ENCODE results near the gene PDE2A. TPM values are rescaled to one million over a fixed set of nuclear protein-coding genes. Genes with fewer than 3 reads are reported as not detected.

Gene PDE2A
- total RNA-seq, 1 experiment from 2014 or later = 0.74 TPM

- Histone ChIP-seq H3K4me3 (ENCODE audit: low read depth in 2 of 2, low read length in 2 of 2) (no peak overlapping the region), H3K36me3 (ENCODE audit: control insufficient read depth, insufficient read depth, low read length) (no peaks in the 10 kb centered on the region), H3K27me3 (ENCODE audit: control insufficient read depth, insufficient read depth, low read length) (no peaks in the 10 kb centered on the region), H3K4me1 (ENCODE audit: control insufficient read depth, insufficient read depth, low read length) (no peaks in the 10 kb centered on the region), H3K27ac (ENCODE audit: low read length) (no peak overlapping the region), H3K9me3 (ENCODE audit: control insufficient read depth, insufficient read depth, low read depth, low read length) (no peaks in the 10 kb centered on the region)
- no peak for DNase-seq (ENCODE audit: low read depth, low spot score)
- ChIA-PET POLR2A (no interaction called here), CTCF (interaction anchor here (0.8 to 1.0 kb wide), 2 partner anchors 8 to 9 kb away, joined by 3 to 5 read pairs; no protein-coding TSS in a partner anchor)
- TF ChIP-seq POLR2AphosphoS5 (IDR thresholded peaks at IDR 0.05; ENCODE audit: low read depth, low read length) = no peak
- TF ChIP-seq REST (IDR thresholded peaks at IDR 0.05; ENCODE audit: insufficient read depth in 1 of 2, low read depth in 2 of 2, low read length in 1 of 2) = no peak
- TF ChIP-seq SIN3A (IDR thresholded peaks at IDR 0.05; ENCODE audit: borderline replicate concordance, insufficient read depth, low read depth, low read length) = no peak
- no peak for TF ChIP-seq CTCF (IDR thresholded peaks at IDR 0.05)
- no peak for TF ChIP-seq TCF7L2 (IDR thresholded peaks at IDR 0.05; ENCODE audit: low read depth, low read length)
- intact Hi-C loops (cut with micrococcal nuclease; ENCODE audit: unreplicated experiment) = no loop called here
- no peak for ATAC-seq
- no TSS peak for BruUV-seq (replicated peaks)
- in situ Hi-C loops (cut with HindIII; ENCODE audit: low pct_unique_long_range_greater_than_20kb, low sequenced_read_pairs) = no loop called here
These were observed 18.4 kb upstream of the PDE2A start for GRCh38 chr11:72692498-72693237.

GRCh38 chr11:72690166-72690565 is 15.9 kb upstream of the PDE2A start:
- CTCF ChIA-PET = no interaction called here
- Histone ChIP-seq H3K4me3 (ENCODE audit: low read depth in 2 of 2, low read length in 2 of 2) (no peak overlapping the region), H3K27ac (ENCODE audit: low read length) (no peak overlapping the region), H3K4me1 (ENCODE audit: control insufficient read depth, insufficient read depth, low read length) (no peaks in the 10 kb centered on the region), H3K27me3 (ENCODE audit: control insufficient read depth, insufficient read depth, low read length) (no peaks in the 10 kb centered on the region), H3K36me3 (ENCODE audit: control insufficient read depth, insufficient read depth, low read length) (no peaks in the 10 kb centered on the region), H3K9me3 (ENCODE audit: control insufficient read depth, insufficient read depth, low read depth, low read length) (no peaks in the 10 kb centered on the region)
- intact Hi-C loops (cut with micrococcal nuclease; ENCODE audit: unreplicated experiment) = no loop called here
- in situ Hi-C loops (cut with HindIII; ENCODE audit: low pct_unique_long_range_greater_than_20kb, low sequenced_read_pairs) = no loop called here
- ATAC-seq (no peak), DNase-seq (ENCODE audit: low read depth, low spot score) (no peak)
- POLR2A ChIA-PET = no interaction called here
- TF ChIP-seq POLR2AphosphoS5 (IDR thresholded peaks at IDR 0.05; ENCODE audit: low read depth, low read length) = no peak
- no peak for TF ChIP-seq TCF7L2 (IDR thresholded peaks at IDR 0.05; ENCODE audit: low read depth, low read length)
- no peak for TF ChIP-seq REST (IDR thresholded peaks at IDR 0.05; ENCODE audit: insufficient read depth in 1 of 2, low read depth in 2 of 2, low read length in 1 of 2)
- no peak for TF ChIP-seq SIN3A (IDR thresholded peaks at IDR 0.05; ENCODE audit: borderline replicate concordance, insufficient read depth, low read depth, low read length)
- TF ChIP-seq CTCF (IDR thresholded peaks at IDR 0.05) = no peak
- no TSS peak for BruUV-seq (replicated peaks)

Measured in Panc1 (cell line).